Left cardiac atrium (tissue), 4 donors: ENCODE results near the gene UBE2E2. TPM values are rescaled to one million over a fixed set of nuclear protein-coding genes. Genes with fewer than 3 reads are reported as not detected.

Experiments
- ATAC-seq, 2 donors: fragments of 200-7000 bp; cut with Tn5 transposase; one replicate each; pipeline ENCODE4 v1.9.1; 2020; ENCODE audit warnings: mild to moderate bottlenecking in 2 of 2, moderate library complexity in 2 of 2
- DNase-seq: peaks from one replicate; pipeline ENCODE4 v3.0.0-alpha.2; 2020
- intact Hi-C, 2 donors: fragments of 100-400 bp; cut with DNase I; formaldehyde crosslinking; loops; one replicate each; pipeline versions ENCODE4 v1.14.1 to v1.15.1; 2022 to 2023
- total RNA-seq, 2 donors: library from RNA; stranded (reverse); fragmentation: NEBNext Ultra II Directional; extraction: Animal tissue kit (Norgen Biotek cat#: 25700); gene quantifications; one replicate each; pipeline ENCODE4 v1.2.1, GENCODE V29; 2021
- donor health status: DM: no; HTN: yes; CAD: no.
- donor health status: DM: no; HTN: yes; CAD: no; lungs with severe emphysema.
- donor health status: DM: yes; HTN: yes; CAD: no.
- donor health status: Dilated cardiomyopathy.

Gene UBE2E2
- total RNA-seq, 2 donors from 2014 or later = 45.6 to 54.0 TPM

DNA sequence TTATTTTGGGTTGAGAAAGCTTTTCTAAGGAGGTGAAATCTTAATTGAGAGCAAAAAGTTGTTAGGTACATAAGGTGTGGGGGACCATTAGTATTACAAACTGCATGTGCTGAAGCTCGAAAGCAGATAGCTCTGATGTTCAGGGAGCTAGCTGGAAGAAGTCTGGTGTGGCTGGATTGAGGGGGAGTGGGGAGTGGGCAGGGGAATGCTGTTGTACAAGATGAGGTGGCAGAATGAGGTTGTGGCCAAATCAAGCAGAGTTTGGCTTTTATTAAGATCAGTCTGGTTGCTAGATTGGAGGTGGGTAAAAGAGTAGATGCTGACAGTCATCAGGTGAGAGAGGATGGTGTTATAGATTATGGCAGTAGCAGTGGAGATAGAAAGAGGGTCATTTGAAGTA, 32.1 kb downstream of the UBE2E2 start:
- intact Hi-C loops = no loop called here
- ATAC-seq = no peak
- no peak for DNase-seq

DNA sequence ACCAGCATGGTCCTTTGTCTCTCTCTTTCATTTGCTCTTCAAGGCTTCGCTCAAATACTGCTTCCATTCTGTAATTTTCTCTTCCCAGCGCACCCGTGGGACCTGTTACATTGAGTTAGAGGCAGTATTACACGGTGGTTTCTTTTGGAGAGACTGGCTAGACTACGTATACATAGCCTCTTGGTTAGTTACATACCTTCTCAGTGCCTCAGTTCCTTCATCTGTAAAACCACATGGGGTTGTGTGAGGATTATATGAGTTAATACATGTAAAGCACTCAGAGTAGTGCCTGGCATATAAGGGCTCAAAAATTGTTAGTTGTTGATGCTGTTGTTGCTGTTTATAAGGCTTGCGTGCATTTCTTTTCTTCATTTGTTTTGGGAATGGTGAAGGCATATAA, 33.8 kb downstream of the UBE2E2 start:
- DNase-seq = no peak
- intact Hi-C loops = no loop called here
- ATAC-seq = no peak

DNA sequence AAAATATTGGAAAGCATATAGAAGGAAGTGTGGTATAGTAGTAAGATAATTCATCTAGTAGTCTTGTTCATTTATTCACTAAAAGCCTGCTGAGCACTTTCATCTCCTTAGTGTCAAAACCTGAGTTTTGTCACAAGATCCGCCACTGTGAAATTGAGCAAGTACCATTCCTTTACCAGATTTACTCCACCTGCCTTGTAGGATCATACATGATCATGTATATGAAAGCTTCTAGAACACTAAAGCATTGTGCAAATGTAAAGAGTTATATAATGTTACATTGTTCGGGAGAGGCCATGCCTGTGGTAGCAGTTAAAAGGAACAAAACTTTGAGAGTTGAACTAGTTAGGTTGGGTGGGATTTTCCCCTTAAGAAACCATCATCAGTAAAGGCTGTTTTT, 35.0 kb downstream of the UBE2E2 start:
- no peak for DNase-seq
- ATAC-seq = no peak
- intact Hi-C loops = no loop called here

DNA sequence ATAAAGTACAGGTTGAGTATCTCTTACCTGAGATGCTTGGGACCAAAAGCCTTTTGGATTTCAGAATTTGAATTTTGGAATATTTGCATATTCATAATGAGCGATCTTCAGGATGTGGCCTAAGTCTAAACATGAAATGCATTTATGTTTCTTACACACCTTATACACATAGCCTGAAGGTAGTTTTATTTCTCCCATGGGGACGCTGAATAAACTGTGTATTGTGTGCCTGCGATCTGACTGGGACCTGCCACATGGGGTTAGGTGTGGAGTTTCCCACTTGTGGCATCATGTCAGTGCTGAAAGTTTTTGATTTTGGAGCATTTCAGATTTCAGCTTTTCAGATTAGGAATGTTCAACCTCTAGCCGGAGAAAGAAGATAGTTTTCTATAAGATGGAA, 35.5 kb downstream of the UBE2E2 start:
- ATAC-seq = no peak
- intact Hi-C loops = no loop called here

DNA sequence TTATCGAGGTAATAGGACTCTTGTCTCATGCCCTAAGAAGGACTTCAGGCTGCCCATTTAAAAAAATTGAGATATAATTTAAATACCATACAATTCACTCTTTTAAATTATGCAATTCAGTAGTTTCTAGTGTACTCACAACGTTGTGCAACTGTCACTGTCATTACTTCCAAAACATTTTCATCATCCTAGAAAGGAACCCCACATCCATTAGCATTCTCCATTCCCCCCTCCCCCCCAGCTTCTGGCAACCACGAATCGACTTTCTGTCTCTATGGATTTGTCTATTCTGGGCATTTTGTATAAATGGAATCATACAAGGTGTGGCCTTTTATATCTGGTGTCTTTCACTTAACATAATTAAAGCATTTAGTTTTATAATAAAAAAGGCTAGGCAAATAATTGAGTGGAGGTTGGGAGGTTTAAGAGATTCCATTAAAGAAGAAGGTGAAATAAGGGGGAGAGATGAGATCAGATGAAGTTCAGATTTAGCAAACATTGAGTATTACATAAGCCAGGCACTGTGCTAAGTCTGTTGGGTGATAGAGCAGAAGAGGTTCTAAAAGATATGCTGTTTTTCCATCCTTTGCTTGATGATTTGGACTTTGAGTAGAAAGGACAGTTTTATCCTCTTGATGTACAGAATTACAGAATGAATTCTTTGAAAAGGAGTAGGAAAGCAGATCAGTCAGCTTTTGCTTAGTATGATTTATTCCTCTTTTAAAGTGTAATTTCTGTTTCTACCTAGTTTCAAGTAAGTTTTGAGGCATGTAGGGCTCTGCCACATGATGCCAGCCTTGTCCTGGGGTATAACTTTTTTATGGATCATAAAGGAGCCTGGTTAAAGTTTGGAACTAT, 36.3 kb downstream of the UBE2E2 start:
- intact Hi-C loops = no loop called here
- no peak for DNase-seq
- ATAC-seq = no peak

More for the DNA sequence above, 35.5 kb downstream of the UBE2E2 start:
- DNase-seq = no peak

DNA sequence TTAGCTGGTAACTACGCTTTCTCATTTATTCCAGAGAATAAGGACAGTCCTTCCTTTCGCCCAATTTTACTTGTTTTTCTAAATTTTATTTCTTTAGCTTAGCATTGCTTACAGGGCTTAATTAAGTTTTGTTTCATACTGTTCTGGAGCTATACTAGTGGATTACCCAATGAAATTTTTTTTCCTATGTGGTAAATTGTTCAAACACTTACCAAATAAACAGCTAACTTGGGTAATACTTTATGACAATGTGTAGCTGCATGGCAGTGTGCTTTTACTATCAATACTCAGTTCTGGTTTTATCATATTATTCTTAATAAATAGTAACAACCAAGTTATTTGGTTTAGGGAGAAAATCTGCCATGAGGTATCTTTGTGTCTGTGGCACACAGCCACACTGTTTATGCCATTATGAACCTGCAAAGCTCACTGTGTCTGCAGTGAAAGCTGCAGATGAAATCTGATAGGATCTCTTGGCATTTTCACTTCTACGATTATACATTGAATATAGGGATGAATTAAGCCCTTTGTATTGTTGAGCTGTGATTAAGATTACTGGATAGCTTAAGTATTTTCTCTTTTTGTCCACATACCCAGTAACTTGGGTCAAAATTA, 37.2 kb downstream of the UBE2E2 start:
- DNase-seq = no peak
- no peak for ATAC-seq
- intact Hi-C loops = no loop called here

DNA sequence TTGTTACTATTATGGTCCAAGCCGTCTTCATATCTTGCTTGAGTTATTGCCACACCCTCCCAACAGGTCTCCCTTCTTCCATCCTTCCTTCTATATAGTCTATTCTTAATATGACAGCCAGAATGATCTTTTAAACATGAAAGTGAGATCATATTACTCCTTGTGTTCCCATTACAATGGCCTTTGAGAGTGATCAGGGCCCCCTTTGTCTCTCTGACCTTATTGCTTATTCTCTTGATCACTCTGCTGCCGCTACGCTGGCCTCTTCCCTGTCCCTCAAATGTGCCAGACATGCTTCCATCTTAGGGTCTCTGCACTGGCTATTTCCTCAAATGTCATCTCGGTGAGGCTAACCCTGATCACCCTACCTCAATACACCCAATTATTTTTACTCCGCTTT, 38.1 kb downstream of the UBE2E2 start:
- ATAC-seq (no peak), DNase-seq (no peak)
- intact Hi-C loops = no loop called here

DNA sequence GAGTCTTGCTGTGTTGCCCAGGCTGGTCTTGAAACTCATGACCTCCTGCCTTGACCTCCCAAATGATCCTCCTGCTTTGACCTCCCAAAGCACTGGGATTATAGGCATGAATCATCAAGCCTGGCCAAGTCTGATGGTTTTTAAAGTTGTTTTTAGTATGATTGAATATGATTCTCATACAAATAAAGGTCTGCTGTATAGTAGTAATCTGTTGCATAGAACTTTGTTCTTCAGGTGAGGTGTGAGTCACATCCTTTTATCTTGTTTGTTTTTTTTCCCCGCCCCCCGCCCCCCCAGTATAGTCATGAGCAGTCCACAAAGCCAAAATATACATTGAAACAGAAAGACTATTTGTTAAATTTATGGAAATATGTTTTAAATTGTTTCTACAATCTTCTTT, 39.0 kb downstream of the UBE2E2 start:
- DNase-seq (no peak), ATAC-seq (no peak)
- intact Hi-C loops = no loop called here

DNA sequence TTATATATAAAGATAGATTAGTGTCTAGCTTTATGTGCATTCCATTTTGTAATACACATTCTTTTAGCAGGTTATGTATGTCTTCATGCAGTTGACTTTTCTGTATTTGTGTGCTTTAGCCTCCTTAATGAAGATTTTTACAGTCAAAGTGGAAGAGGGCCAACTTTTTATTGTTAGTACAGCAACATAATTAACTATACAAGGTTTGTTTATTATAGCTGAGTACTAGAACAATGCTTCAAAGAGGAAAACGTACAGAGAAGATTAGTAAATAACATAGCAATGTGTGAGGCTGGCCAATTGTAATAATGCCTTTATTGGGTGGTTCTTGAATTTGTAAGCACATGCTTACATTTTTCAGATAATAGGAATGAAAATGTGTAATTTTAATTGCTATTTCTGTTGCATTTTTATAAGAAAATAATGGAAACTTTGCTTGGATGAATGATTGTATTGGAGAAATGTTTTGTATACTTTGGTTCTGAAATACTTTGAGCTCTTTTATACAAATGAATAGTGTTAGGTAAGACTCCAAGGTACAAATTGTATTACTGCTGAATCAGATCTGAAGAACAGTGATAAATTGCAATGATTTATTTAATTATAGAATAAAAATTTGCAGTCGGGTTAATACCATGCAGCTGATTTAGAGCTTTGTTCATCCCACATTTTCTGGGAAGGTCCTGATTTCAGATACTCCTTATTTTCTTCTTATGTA, 41.4 kb downstream of the UBE2E2 start:
- no peak for ATAC-seq
- intact Hi-C loops = no loop called here
- DNase-seq = no peak

DNA sequence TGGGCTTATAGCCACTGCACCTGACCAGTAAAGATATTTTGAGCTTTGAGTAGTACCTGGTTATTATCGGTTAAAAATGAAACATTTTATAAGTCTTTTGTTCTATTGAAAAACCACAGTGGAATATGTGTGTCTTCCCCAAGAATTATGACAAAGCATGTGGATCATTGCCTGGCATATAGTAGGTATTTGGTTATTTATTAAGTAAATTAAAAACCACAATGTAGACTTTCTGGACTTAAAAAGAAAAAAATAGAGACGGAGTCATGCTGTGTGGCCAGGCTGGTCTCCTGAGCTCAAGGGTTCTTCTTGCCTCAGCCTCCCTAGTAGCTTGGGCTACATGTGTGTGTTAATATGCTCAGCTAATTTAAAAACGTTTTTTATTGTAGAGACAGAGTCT, 43.5 kb downstream of the UBE2E2 start:
- intact Hi-C loops = no loop called here
- DNase-seq = no peak
- no peak for ATAC-seq

DNA sequence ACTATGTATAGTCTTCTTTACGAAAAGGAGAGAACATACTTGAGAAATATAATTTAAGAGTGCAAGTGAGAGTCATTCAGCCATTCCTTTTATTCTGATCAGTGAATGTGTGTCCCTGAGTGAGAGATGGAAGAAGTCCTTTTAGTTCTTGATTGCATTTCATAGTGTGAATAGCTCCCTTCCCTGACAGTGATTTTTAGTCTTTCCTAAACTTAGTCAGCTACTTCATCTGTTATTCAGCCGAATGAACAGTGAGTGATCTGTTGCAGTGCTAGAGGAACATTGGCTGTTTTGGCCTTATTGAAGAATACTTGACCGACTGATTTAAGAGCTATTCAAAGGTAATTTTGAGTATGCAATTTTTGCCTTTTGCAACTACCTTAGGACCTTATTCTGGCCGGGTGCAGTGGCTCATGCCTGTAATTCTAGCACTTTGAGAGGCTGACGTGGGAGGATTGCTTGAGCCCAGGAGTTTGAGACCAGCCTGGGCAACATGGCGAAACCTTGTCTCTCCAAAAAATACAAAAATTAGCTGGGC, 45.5 kb downstream of the UBE2E2 start:
- DNase-seq = no peak
- intact Hi-C loops = no loop called here
- ATAC-seq = no peak

DNA sequence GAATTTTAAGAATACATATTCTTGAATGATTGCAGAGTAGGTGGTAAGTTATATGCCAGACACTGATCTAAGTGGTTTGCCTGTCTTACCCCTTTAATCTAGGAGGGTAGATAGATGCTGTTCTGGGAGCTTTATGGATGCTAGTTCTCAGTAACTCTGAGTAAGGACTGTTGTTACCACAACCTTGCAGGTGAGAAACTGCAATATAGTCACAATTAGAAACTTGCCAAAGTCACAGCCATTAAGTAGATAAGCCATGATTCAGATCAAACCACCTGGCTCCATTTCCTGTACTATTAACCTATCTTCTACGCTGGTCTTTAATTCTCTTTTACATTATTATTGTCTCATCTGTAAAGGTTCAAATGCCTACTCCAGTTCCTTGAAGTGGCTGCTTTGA, 46.8 kb downstream of the UBE2E2 start:
- ATAC-seq = no peak
- DNase-seq = no peak
- intact Hi-C loops = no loop called here

DNA sequence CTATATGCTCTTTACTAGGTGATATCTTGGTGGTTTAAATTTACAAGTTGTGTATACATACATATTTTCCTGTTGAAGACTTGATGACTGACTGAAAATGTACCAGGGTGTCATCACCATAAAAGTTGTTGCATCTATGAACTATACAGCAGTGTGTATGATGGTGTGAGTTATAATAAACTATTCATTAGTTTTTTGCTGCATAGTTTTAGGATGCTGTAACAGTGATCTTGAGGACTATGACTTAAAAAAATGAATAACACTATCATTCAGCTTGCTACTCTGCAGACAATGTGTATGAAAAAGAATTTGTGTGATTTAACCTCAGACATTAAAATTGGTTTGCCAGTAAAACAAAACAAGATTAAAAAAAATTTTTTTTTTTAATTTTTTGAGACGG, 49.0 kb downstream of the UBE2E2 start:
- DNase-seq = no peak
- intact Hi-C loops = no loop called here
- ATAC-seq = no peak

DNA sequence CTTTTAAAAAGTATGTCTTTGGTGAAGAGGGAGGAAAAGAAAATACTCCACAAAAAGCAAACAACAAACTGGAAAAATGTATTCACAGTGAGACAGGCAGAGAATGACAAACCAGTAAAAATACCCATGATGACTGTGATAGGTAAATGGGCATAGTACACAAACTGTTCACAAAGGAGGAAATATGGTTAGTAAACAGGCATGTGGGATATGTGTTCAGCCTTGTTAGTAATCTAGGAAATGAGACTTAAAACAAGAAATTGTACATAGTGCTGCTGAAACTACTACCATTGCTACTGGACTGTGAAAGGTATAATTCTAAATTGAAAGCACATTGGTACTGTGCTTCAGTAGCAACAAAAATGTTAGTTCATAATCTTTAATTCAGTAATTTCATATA, 50.1 kb downstream of the UBE2E2 start:
- intact Hi-C loops = no loop called here
- ATAC-seq (no peak), DNase-seq (no peak)

DNA sequence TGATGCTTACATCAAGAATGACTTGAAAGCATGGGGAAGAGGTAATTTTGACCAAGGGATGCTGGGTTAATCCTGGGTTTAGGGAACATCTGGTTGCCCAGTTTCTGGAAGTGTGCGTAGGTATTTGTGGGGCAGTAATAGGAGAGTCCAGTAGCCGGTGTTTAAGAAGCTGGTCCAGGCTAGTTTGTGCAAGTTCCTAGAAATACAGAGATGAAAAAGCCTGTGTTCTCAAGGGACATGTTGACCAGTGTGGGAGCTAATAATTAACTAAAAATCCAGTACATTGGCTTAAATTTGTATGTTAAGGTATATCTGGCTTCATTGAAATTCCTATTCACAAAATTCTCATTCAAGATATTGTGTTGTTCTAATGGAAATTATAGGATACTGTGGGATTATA, 51.2 kb downstream of the UBE2E2 start:
- no peak for DNase-seq
- ATAC-seq = no peak
- intact Hi-C loops = no loop called here

DNA sequence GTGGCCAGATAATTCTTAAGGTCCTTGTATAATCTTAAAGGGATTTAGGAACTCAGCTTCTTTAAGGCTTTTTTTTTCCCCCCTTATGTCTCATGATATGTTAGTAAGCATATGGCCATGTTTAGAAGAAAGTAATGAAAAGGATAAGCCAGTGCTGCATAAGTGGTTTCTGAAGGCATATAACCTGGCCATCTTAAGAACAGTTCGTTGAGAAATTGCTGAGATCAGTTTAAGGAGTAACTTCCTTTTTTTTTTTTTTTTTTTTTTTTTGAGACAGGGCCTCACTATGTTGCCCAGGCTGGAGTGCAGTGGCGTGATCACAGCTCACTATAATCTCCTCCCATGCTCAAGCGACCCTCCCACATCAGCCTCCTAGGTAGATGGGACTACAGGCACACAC, 51.7 kb downstream of the UBE2E2 start:
- DNase-seq (no peak), ATAC-seq (peak in 1 of 2 donors; percentile 31)
- intact Hi-C loops = no loop called here

DNA sequence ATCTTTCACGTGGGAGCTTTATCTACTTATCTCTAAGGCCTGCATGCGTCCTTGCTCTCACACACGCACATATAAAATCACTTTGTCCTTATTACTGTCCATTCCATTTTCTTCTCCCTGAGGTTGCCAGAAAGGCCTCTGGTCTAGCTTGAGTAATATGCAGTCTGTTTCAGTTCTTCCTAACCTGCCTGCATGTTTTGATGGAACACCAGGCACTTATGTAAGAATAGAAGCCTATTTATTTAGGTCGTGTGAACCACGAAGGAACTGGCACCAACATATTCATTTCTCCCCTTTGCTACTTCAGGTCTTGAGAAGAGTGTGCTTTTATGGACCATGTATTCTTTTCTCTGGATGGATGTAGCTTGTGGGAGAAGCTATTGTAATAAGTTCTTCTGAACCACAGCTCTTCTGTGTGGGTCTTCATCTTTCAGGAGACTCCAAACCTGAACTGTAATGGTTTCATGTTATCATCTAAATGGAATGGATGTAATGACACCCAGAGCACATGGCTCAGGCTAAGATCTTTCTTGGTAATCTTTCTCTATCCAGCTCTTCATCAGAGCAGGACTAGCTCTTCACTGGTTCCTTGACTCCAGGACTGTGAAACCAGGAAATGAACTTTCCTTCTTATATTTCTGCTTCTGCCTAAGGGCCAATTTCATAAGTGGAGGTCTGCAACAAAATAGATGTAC, 53.8 kb downstream of the UBE2E2 start:
- intact Hi-C loops = no loop called here
- DNase-seq = no peak
- no peak for ATAC-seq

DNA sequence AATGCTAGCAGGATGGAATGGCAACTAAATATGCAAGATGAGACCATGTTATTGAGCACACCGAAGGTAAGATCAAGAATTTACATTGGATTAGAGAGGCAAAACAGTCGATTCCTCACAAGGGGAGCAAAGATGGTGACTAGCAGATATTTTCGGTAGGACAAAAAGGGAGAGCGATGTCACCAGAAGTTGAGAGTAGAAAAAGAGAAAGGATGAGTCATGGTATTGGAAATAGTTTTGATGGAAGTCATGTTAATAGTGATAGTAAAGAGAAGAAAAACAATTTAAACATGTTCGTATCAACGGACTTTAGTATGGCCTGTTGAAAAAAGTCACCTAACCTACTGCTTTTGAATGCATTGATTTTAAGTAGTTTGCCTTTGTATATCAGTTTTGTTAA, 55.0 kb downstream of the UBE2E2 start:
- intact Hi-C loops = no loop called here
- no peak for DNase-seq

DNA sequence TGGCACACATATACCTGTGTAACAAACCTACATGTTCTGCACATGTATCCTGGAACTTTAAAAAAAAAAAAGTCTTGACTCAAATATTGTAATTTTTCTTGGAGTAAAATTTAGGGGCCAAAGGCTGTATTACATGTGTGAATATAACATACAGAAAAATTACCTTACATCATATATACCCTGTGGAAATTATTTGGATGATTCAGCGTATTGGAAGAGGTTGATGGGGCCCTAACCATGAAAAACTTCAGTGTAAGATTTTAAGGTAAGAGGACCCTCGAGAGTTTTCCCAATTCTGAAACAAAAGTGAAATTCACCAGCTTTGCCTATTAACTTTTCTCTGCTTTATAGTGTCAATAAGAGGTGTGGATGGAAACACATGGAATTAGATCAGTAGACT, 56.4 kb downstream of the UBE2E2 start:
- ATAC-seq = no peak
- DNase-seq = no peak
- intact Hi-C loops = no loop called here

More for the DNA sequence above, 55.0 kb downstream of the UBE2E2 start:
- no peak for ATAC-seq

DNA sequence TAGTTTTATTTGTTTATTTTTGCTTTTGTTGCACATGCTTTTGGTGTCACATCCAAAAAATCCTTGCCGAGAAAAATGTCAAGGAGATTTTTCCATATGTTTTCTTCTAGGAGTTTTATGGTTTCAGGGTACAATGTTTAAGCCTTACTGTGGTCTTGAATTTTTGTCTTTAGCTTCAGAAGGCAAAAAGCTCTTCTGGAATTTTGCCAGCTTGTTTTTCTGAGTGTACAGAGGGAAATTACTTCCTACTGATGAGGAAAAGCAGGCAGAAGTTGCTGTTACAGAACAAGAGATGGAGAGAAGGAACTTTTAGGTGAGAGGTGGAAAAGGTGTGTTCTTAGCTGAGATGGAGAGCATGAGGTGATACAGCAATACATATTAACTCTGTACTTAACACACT, 59.6 kb downstream of the UBE2E2 start:
- intact Hi-C loops = no loop called here
- DNase-seq (no peak), ATAC-seq (no peak)
